ENCODE results near the gene VEPH1.

- TF ChIP-seq CTCF (IDR thresholded peaks at IDR 0.05; ENCODE audit: low read depth, low read length) (no peak), EZH2phosphoT487 (IDR thresholded peaks at IDR 0.05; ENCODE audit: low read depth) (no peak)
Observed at GRCh38 chr3:157384491-157384890, 118.7 kb downstream of the VEPH1 start.
